Measurements from ENCODE around the gene EXOC6B.

- TF ChIP-seq TCF12 (IDR thresholded peaks at IDR 0.05; ENCODE audit: low read depth, low read length): no peak
- TF ChIP-seq TAF1 (IDR thresholded peaks at IDR 0.05; ENCODE audit: borderline replicate concordance, low read depth, low read length): no peak
- TF ChIP-seq CTCF (IDR thresholded peaks at IDR 0.05 in 2 of 3, conservative IDR thresholded peaks at IDR 0.05 in 1 of 3; ENCODE audit: control insufficient read depth in 2 of 3, extremely low read depth in 1 of 3, insufficient read depth in 1 of 3, low read depth in 3 of 3, low read length in 3 of 3): no peak
- no peak for TF ChIP-seq GABPA (IDR thresholded peaks at IDR 0.05; ENCODE audit: low read depth)
- no peak for TF ChIP-seq CHD4 (IDR thresholded peaks at IDR 0.05)
- no peak for TF ChIP-seq ATF3 (IDR thresholded peaks at IDR 0.05; ENCODE audit: borderline replicate concordance, extremely low read depth, low read depth, low read length)
- no peak for TF ChIP-seq FOXM1 (IDR thresholded peaks at IDR 0.05; ENCODE audit: low read depth, low read length)
- TF ChIP-seq EZH2 (IDR thresholded peaks at IDR 0.05; ENCODE audit: borderline replicate concordance, control insufficient read depth, low read depth, low read length): no peak
- no peak for TF ChIP-seq REST (IDR thresholded peaks at IDR 0.05; ENCODE audit: low read depth, low read length)
- TF ChIP-seq POLR2AphosphoS5 (IDR thresholded peaks at IDR 0.05; ENCODE audit: low read length): no peak
- no peak for TF ChIP-seq MAX (IDR thresholded peaks at IDR 0.05; ENCODE audit: low read depth, low read length)
Observed at GRCh38 chr2:72750466-72750865, 75.4 kb downstream of the EXOC6B start.

Measured in GM12878 (cell line).